Measurements from ENCODE around the gene SIN3A.

DNA sequence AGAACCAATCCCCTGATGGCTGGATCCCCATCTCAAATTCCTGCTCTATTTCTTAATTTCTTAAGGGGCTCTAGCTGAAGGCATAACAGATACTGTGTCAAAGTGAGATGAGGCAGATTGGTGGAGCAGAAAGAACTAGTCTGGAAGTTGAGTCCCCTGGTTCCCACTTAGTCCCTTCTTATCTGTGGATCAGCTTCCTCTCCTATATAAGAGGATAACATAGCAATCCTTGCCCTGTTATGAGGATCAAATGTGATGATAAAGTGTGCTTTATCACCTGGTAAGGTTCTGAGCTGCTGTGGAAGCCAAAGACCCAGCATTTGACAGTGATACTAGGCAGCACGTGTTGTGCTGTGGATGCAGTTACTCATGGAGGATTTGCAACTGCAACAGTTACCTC, 8.1 kb upstream of the SIN3A start:
- TF ChIP-seq, protein P1, sequence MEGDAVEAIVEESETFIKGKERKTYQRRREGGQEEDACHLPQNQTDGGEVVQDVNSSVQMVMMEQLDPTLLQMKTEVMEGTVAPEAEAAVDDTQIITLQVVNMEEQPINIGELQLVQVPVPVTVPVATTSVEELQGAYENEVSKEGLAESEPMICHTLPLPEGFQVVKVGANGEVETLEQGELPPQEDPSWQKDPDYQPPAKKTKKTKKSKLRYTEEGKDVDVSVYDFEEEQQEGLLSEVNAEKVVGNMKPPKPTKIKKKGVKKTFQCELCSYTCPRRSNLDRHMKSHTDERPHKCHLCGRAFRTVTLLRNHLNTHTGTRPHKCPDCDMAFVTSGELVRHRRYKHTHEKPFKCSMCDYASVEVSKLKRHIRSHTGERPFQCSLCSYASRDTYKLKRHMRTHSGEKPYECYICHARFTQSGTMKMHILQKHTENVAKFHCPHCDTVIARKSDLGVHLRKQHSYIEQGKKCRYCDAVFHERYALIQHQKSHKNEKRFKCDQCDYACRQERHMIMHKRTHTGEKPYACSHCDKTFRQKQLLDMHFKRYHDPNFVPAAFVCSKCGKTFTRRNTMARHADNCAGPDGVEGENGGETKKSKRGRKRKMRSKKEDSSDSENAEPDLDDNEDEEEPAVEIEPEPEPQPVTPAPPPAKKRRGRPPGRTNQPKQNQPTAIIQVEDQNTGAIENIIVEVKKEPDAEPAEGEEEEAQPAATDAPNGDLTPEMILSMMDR (IDR thresholded peaks at IDR 0.05): no peak
- TF ChIP-seq ZFX (IDR thresholded peaks at IDR 0.05; ENCODE audit: borderline replicate concordance): no peak
